ENCODE results near the gene KIN.
"Not testable (repeated sequence)": the region's sequence is repeated elsewhere in the genome, so short reads cannot be mapped to it uniquely, and the experiment has no call there.

KIN gene

DNA sequence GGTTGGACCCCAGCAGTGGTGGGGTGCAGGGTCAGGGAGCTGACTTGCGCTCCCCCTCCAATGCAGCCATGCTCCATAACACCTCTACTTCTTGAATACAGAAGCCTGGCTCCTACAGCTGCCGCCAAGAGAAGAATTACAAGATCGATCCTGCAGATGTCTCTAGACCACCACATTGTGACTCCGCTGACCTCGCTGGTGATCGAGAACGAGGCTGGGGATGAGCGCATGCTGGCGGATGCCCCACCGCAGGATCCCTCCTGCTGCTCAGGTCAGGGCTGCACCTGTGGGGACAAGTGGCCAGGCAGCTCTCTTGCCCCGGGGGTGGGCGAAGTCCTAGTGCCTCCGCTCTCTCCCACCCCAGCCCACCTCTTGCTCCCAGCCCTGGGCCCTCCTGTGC, 53.0 kb downstream of the KIN start:
- DNase-seq (ENCODE audit: low read depth): no peak

DNA sequence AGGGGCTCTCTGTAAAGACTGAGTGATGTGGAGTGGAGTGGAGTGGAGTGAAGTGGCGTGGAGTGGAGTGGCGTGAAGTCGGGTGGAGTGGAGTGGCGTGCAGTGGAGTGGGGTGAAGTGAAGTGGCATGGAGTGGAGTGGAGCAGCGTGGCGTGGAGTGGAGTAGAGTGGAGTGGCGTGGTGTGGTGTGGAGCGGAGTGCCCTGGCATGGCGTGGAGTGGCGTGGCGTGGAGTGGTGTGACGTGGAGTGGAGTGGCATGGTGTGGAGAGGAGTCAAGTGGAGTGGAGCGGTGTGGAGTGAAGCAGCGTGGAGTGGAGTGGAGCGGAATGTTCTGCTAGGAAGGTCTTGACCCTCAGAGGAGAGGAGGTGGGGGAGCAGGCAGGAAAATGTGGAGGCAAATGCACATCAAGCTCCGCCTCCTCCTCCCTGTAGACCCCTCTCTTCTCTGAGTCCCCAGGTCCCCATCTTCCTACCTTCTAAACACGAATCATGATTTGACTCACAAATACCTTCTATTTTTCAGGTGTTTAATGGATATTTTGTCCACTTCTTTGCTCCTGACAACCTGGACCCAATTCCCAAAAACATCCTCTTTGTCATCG, 64.8 kb downstream of the KIN start:
- DNase-seq (ENCODE audit: low read depth): no peak

DNA sequence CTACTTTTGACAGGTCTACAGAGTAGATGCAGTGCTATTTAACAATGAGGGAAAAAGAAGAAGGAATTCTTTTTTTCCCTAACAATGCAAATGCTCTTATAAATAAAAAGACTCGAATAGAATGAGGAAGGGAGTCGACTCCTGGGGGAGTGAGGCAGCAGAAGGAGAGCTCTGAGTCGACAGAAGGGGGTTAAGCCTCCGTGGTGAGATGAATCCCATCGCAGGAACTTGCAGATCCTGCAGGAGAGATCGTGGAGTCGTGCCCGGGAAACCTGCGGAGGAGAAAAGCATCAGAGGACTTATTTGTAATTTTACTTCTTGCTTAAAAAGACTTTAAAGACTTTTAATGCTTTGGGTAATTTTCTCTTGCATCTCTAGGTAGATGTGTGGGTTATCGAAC, 67.3 kb downstream of the KIN start:
- no peak for DNase-seq (ENCODE audit: low read depth)

DNA sequence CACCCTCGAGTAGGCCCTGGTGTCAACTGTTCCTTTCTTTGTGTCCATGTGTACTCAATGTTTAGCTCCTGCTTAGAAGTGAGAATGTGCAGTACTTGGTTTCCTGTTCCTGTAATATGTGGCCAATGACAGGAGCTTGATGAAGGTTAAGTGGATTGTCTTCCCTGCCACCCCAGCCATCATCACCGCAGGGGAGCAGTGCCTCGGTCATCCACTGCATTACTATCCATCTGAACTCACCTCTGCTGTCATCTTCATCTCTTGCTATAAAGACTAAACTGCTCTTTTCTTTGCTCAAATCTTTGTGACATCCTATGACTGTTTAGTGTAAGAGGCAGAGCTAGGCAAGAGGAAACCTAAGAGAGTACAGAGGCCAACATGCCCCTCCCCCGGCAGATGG, 69.1 kb downstream of the KIN start:
- DNase-seq (ENCODE audit: low read depth): no peak

DNA sequence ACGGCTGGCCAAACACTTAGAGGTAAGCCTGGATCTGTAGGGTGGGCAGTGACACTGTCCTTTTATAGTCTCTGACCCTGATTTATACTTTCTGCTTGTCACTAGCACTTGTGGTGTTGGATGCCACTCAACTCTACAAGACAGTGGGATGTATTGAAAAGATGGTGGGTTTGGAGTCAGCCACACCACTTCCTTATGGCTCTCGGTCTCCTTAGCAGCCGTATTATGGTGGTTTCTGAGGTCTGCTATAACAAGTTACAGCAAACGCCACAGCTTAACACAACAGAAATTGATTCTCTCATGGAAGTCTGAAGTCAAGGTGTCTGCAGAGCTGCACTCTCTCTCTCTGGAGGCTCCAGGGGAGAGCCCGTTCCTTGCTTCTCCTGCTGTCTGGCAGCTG, 70.0 kb downstream of the KIN start:
- DNase-seq (ENCODE audit: low read depth): no peak

DNA sequence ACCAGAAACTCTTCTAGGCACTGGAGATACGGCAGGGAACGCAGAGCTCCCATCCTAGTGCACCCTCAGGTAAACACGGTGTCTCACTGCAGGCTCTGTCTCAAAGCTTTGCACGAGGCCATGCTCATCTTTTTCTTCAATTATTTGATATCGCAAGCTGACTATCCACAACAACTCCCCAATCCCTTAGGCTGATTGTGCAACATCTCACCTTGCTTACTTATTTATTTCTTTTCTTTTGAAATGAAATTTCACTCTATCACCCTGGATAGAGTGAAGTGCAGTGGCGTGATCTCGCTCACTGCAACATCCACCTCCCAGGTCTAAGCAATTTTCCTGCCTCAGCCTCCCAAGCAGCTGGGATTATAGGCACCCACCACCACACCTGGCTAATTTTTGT, 72.3 kb downstream of the KIN start:
- DNase-seq (ENCODE audit: low read depth): no peak

DNA sequence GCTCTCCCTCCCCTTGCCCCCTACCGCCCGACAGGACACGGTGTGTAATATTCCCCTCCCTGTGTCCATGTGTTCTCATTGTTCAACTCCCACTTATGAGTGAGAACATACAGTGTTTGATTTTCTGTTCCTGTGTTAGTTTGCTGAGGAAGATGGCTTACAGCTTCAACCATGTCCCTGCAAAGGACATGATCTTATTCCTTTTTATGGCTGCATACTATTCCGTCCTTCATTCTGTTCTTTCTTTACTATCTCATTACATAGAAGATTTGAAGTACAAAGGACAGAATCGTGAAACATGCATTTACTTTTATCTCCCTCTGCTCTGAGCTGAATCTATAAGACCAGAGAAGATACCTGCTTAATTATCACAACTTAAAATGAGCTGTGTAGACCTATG, 76.7 kb downstream of the KIN start:
- not testable (repeated sequence) for DNase-seq (ENCODE audit: low read depth)

DNA sequence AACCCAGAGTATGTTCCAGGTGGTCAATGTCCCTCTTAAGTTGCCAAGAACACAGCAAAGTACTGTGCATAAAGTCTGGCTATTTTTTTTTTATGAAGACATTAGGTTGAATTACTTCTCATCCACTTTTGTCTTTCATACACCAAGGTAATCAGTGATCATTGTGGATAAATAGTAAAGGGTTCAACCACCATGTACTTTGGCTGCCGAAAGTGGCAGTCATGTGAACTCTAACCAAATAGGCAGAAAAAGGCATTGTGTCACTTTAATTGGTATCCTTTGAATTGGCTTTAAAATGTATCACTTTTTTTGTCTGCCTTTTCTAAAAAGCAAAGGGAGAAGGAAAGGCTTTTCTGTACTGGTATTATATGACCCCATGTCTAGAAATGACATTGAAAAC, 77.3 kb downstream of the KIN start:
- no peak for DNase-seq (ENCODE audit: low read depth)

DNA sequence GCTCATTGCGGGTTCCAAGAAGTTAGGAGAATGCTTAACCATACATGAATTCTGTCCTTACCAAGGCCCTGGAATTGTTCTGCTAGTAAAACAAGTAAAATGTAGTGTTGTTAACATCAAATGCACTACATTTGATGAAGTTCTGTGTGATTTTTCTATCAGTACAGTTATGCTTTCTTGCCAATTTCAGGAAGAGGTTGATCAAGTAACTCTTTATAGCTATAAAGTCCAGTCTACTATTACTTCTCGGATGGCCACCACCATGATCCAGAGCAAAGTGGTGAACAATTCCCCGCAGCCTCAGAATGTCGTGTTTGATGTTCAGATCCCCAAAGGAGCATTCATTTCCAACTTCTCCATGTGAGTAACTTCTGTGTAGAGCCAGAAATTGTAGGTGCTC, 79.0 kb downstream of the KIN start:
- DNase-seq (ENCODE audit: low read depth): no peak

DNA sequence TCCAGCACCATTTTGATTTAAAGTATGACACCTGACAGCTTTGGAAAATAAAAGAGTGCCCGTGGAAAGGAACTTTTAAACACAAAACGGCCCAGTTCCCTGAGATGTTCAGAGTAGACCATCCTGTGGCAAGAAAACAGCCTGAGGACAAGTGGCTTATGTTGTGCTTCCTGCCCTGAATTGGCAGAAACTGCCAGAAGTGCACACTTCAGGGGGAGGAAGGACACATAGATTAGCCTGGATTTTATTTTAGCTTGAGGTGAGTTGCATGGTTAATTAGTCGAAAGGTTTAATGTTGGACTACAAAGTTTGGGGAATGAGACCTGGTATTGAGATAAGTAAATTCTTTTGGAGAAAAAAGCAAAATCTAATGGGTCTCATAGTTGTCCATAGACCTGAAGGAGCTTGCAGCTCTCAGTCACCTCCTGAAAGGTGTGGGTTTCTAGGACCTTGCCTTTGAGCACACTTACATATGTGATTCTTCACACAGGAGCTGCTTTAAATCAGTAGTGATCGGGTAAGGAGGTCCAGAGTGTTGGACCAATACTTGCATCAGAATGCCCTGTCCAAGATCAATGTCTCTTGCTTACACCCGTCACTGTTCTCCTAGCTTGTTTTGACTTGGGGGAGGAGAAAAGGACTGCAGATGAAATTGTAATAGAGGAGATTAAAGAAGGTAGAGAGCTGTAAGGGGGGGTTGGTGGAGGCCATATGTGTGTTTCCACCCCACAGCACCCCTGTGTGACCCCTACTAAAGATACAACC, 79.8 kb downstream of the KIN start:
- no peak for DNase-seq (ENCODE audit: low read depth)

DNA sequence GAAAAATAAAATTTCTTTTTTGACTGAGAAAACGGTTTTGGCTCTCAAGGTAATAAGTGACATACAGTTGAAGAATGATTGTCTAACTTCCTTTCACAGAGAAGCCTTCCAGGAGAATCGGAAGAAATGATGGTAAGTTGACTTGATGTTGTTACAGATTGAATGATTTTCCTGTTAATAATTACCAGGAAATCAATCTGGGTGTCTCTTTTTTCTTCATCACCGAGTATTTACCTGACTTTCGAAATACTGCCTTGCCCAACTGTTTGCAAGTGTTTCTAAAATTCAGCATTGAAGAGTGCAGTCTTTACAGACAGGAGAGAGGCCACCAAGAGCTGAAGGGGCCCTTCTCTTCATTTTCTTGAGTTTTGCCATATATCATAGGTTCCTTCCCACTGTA, 80.7 kb downstream of the KIN start:
- no peak for DNase-seq (ENCODE audit: low read depth)

DNA sequence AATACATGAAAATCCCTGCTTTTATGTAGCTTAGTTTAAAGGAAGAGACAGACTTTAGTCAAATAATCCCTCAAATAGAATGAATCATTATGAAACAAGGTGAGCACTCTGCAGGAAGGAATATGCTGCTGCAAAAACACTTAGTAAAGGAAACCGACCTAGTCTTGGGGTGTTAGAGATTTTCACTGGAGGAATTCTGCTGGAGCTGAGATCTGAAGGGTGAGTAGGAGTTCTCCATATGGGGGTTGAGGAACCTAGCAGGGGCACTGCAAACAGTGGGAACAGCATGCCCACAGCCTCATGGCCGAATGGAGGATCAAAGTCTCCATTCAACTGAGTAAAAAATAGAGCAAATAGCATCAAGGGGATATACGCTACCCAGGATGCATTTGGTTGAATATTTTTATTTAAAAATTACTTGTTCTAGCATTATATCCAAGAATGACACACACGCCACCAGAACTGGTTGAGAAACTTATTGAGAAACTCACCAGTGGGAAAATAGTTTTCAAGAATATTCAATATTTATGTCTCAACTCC, 81.2 kb downstream of the KIN start:
- no peak for DNase-seq (ENCODE audit: low read depth)

DNA sequence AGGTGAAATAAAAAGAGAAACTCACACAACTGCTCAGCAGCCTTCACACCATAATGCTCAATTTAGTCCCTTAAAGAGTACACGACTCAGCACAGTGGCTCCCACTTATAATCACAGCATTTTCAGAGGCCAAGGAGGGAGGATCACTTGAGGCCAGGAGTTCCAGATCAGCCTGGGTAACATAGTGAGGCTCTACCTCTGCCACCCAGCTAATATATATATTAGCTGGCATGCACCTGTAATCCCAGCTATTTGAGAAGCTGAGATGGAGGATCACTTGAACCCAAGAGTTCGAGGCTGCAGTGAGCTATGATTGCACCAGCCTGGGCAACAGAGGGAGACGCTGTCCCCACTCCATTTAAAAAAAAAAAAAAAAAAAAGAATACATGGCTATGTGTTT, 82.5 kb downstream of the KIN start:
- DNase-seq (ENCODE audit: low read depth): no peak

DNA sequence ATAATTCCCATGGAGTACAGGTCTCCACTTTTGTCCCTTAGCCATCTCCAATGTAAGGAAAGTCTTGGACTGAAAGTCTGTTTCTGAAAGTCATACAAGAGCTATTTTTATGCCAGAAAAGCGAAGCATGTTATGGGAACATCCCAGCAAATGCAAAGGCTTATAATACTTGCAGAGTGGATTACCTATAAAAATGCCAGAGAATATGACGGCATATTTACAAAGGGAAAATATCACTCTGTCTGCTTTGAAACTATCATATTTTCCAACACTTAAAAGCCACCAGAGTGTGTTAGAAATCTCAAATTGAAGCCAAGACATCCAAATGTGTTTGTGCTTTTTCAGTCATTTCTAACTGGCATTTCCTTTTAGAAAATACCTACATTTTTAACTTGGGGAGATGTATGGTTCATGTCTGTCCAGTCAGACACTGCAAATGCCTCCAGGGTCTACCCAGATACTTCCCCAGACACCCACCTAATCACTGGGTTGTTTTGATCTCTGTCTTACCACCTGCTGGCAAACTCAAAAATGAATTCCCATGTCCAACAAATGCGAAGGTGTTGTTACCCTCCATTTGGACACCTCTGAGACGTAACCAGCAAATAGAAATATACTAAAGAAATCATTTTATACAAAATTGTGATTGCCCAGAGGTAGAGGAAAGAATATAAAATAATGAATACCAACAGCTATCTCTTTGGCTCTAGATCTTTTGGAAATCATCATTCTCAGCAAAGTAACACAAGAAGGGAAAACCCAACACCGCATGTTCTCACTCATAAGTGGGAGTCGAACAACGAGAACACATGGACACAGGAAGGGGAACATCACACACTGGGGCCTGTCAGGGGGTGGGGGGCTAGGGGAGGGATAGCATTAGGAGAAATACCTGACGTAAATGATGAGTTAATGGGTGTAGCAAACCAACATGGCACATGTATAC, 83.4 kb downstream of the KIN start:
- no peak for DNase-seq (ENCODE audit: low read depth)

DNA sequence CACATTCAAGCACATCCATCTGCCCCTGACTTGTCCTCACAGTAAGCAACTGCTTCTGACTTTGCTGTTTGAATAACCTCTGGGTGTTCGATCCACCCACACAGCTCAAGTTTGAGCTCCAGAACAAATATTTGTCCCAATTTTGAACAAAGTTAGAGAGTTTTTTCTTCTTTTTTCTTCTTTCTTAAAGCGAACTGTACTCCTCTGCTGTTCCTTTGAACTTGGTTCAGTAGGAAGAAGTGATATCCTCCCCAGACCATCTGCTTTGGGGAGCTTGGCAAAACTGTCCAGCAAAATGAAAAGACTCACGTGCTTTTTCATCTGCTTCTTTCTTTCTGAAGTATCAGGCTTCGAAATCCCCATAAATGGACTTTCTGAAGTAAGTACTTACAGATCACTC, 84.7 kb downstream of the KIN start, which contains the start of gene ITIH2:
ITIH2 (plus strand) TSS at position 177 of the 400 bp plus-strand sequence; CDS start at position 296, 119 bp downstream.
- no peak for DNase-seq (ENCODE audit: low read depth)

DNA sequence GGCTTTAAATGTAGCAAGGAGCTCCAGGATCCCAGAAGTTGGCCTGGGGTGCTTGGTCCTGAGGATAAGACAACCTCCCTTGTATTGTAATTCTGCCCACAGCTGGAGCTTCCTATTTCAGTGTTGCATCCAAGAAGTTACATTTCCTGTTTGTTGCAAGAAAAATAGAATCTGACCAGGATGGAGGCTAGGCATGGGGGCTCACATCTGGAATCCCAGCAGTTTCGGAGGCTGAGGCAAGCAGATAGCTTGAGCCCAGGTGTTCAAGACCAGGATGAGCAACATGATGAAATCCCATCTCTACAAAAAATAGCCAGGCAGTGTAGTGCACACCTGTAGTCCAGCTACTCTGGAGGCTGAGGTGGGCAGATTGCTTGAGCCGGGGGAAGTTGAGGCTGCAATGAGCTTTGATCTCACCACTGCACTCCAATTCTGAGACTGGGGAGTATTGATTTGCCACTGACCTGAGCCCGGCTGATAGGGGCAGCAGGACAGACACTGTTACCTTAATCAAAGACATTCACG, 85.4 kb downstream of the KIN start:
- no peak for DNase-seq (ENCODE audit: low read depth)

DNA sequence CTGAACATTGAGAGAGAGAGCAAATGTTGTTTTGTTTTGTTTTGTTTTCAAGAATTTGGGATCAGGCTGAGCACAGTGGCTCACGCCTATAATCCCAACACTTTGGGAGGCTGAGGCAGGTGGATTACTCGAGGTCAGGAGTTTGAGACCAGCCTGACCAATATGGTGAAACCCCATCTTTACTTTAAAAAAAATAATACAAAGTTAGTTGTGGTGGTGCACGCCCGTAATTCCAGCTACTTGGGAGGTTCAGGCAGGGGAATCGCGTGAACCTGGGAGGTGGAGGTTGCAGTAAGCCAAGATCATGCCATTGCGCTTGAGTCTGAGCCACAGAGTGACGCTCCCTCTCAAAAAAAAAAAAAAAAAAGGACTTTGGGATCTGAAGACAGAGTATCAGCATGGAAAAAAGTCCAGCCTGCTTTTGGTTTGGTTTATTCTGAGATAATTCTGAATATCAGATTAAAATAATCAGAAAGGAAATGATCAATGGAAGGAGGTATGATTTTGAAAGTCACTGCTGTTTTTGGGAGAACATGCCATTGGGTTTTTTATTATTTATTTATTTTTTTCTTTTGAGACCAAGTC, 86.5 kb downstream of the KIN start:
- no peak for DNase-seq (ENCODE audit: low read depth)
